Glutamatergic neuron (in vitro differentiated cells): ENCODE measurements around the gene DSC2. TPM values are rescaled to one million over a fixed set of nuclear protein-coding genes. Genes with fewer than 3 reads are reported as not detected.

Experiments
- DNase-seq: peaks from one replicate; pipeline ENCODE4 v3.0.0; 2022
- H3K27ac Mint-ChIP-seq: one replicate; pipeline ENCODE4 v1.8.0; 2020; ENCODE audit warnings: mild to moderate bottlenecking, mixed read lengths, inconsistent platforms; ENCODE audit not compliant: unreplicated experiment
- H3K27me3 Mint-ChIP-seq: one replicate; pipeline ENCODE4 v1.8.0; 2020; ENCODE audit warnings: mild to moderate bottlenecking, moderate library complexity, mixed read lengths, inconsistent platforms; ENCODE audit not compliant: unreplicated experiment
- H3K36me3 Mint-ChIP-seq: one replicate; pipeline ENCODE4 v1.8.0; 2020; ENCODE audit warnings: mild to moderate bottlenecking, mixed read lengths, inconsistent platforms; ENCODE audit not compliant: unreplicated experiment
- H3K4me1 Mint-ChIP-seq: one replicate; pipeline ENCODE4 v1.8.0; 2020; ENCODE audit warnings: mild to moderate bottlenecking, low read depth, mixed read lengths, inconsistent platforms; ENCODE audit not compliant: unreplicated experiment
- H3K4me3 Mint-ChIP-seq: one replicate; pipeline ENCODE4 v1.8.0; 2020; ENCODE audit warnings: mild to moderate bottlenecking, mixed read lengths, inconsistent platforms; ENCODE audit not compliant: unreplicated experiment
- H3K9me3 Mint-ChIP-seq: one replicate; pipeline ENCODE4 v1.8.0; 2020; ENCODE audit warnings: mild to moderate bottlenecking, moderate library complexity, mixed read lengths, inconsistent platforms; ENCODE audit not compliant: unreplicated experiment
- total RNA-seq: library from RNA; stranded (reverse); fragmentation: NEBNext Ultra II Directional; extraction: Animal tissue kit (Norgen Biotek cat#: 25700); gene quantifications from one replicate; pipeline ENCODE4 v1.2.1, GENCODE V29; 2021; ENCODE audit not compliant: unreplicated experiment
- TF ChIP-seq, protein P1 (sequence below): fragments of 200-600 bp; sonication (generic); IDR thresholded peaks from one replicate; pipeline ENCODE4 v1.5.0; 2021; ENCODE audit not compliant: partially characterized antibody, unreplicated experiment

DSC2 gene
- total RNA-seq, 1 donor from 2014 or later, result 31.4 TPM

- Mint-ChIP-seq H3K36me3 (peaks cover 11% of the 10 kb centered on the region), H3K4me1 (peaks cover 2% of the 10 kb centered on the region), H3K27ac (no peak overlapping the region), H3K27me3 (peaks cover 25% of the 10 kb centered on the region), H3K9me3 (peaks cover 12% of the 10 kb centered on the region), H3K4me3 (peak overlapping the region; percentile 83)
- no peak for DNase-seq
- TF ChIP-seq, protein P1, sequence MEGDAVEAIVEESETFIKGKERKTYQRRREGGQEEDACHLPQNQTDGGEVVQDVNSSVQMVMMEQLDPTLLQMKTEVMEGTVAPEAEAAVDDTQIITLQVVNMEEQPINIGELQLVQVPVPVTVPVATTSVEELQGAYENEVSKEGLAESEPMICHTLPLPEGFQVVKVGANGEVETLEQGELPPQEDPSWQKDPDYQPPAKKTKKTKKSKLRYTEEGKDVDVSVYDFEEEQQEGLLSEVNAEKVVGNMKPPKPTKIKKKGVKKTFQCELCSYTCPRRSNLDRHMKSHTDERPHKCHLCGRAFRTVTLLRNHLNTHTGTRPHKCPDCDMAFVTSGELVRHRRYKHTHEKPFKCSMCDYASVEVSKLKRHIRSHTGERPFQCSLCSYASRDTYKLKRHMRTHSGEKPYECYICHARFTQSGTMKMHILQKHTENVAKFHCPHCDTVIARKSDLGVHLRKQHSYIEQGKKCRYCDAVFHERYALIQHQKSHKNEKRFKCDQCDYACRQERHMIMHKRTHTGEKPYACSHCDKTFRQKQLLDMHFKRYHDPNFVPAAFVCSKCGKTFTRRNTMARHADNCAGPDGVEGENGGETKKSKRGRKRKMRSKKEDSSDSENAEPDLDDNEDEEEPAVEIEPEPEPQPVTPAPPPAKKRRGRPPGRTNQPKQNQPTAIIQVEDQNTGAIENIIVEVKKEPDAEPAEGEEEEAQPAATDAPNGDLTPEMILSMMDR, result no peak
Measured at GRCh38 chr18:31043709-31044108, 58.5 kb downstream of the DSC2 start.

DNA sequence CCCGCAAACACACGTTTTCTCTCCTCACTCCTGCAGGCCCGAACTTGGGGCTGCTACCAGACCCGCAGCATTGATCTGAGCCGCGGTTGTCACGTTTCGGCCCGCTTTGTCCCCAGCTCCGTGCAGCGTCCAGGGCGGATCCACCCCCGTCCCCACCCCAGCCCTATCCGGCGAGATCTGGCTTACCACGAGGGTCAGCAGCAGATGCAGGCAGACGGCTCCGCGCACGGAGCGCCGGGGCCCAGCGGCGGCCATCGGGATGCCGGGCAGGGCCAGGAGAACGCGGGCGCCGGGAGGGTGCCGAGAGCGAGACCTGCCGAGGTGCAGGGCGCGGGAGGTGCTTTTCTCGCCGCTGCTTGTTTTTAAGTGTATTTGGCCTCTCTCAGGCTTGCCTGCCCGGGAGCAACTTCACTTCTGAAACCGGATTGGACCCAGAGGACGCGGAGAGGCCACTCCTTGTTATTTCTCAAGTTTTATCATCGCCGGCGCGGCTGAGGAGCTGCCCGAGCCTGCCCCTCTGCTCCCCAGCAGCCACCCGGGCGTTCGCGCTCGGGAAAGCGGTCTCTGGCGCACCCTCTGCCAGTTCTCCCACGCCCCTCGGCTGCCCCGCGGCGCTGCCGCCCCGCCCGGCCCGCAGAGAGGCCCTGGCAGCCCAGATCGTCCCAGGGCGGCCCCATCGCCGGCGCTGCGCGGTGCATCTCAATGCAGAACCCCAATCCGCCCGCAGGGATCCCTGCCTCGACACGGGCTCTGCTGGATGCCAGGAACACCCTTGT is 59.6 kb downstream of the DSC2 start, which contains the start of gene DSC3:
DSC3 (minus strand) TSS at position 337 of the 776 bp plus-strand sequence; CDS start at position 255, 82 bp downstream.
- Mint-ChIP-seq H3K9me3 (peaks cover 12% of the 10 kb centered on the region), H3K4me3 (peak within 1 kb of the TSS; percentile 93), H3K36me3 (peaks cover 11% of the 10 kb centered on the region), H3K27me3 (peaks cover 25% of the 10 kb centered on the region), H3K27ac (peak within 1 kb of the TSS; percentile 14), H3K4me1 (peaks cover 2% of the 10 kb centered on the region)
- TF ChIP-seq, protein P1, result no peak
- DNase-seq, result peak; percentile 72

DNA sequence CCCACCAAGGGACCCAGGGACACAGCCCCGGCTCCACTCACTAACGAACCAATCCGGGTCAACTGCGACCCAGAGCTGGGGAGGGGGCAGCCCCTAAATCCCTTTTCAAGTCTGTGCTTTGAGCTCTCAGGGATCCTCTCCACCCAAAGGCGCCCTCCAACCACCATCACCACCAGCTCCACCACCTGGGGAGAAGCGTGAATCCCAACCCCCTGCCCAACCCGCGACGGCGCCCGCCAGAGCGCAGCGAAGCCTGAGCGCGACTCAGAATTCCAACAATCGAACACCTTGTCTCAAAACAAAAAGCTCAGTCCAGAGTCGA is 60.2 kb downstream of the DSC2 start:
- peaks cover 11% of the 10 kb centered on the region for H3K36me3 Mint-ChIP-seq
- H3K27me3 Mint-ChIP-seq, result peaks cover 25% of the 10 kb centered on the region
- peaks cover 12% of the 10 kb centered on the region for H3K9me3 Mint-ChIP-seq
- H3K4me1 Mint-ChIP-seq, result peaks cover 2% of the 10 kb centered on the region
- peak overlapping the region; percentile 93 for H3K4me3 Mint-ChIP-seq
- TF ChIP-seq, protein P1, result no peak
- H3K27ac Mint-ChIP-seq, result peak overlapping the region; percentile 6
- no peak for DNase-seq

DNA sequence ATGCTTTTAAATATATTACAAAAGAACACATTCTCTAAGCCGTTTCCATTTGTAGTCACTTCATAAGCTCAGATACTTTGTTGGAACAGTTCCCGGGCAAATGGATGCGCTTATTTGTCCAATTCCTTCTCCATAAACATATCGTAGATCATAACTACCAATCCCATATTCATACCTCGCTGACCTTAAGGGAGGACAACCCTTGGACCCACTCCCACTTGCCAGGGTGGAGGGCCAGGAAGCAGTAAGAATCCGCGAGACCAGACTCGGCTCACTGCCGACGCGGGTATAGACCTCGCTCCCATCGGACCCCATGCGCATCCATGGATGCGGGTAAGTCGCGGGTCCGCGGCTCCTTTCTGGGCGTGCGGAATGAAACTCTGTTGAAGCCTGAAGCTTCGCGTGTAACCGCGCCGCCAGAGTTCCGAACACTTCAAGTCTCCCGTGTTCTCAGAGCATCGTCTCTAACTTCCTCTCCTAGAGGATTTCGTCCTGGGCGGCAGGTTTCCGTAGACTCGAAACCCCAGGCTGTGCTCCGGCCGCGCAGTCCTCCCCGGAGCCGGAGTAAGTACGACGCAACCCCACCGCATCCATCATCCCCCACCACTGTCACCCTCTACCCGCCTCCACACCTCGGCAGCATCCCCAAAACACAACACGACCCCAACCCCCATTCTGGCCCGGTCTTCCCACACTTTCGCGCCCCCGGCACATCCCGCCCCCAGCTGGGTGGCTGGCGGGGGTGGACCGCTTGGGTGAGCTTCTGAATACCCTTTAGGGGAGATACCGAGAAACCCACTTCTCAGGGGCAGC is 60.7 kb downstream of the DSC2 start:
- peak; percentile 43 for DNase-seq
- Mint-ChIP-seq H3K27ac (no peak overlapping the region), H3K4me3 (peak overlapping the region; percentile 93), H3K27me3 (peaks cover 25% of the 10 kb centered on the region), H3K4me1 (peaks cover 2% of the 10 kb centered on the region), H3K36me3 (peaks cover 11% of the 10 kb centered on the region), H3K9me3 (peaks cover 12% of the 10 kb centered on the region)
- TF ChIP-seq, protein P1, result no peak
